ENCODE results near the gene UBD. TPM values are rescaled to one million over a fixed set of nuclear protein-coding genes. Genes with fewer than 3 reads are reported as not detected.

Gene UBD
- total and polyA plus RNA-seq, 2 experiments from 2014 or later: not detected

DNA sequence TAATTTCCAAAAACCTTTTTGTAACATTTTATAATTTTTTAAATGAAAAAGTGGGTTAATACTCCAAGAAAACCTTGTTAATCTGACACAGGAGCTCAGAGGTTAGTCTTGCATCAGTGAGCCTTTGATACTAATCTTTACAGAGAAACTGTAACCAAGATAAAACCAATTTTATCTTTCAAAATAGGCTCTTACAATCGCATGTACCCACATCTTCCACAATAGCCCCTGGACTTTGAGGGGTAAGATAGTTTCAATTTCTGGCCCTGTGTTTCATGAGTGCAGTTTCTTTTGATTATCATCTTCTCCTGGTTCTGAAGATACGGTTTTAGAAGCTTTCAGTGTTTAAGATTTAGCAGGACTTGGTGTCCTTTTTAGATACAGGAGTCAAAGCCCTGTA, 37.3 kb downstream of the UBD start:
- no peak overlapping the region for H3K4me3 Mint-ChIP-seq
- H3K27me3 ChIP-seq (ENCODE audit: insufficient read depth): no peaks in the 10 kb centered on the region
- H3K9me2 ChIP-seq (ENCODE audit: insufficient read depth): 0 out of 2 replicates have a peak, but pooled peaks cover 1% of the 10 kb centered on the region
- H3K27ac Mint-ChIP-seq: no peak overlapping the region
- ATAC-seq (no peak), DNase-seq (ENCODE audit: low spot score) (no peak)
- H3K4me1 ChIP-seq (ENCODE audit: insufficient read depth): 0 out of 2 replicates have a peak, but pooled peaks cover 4% of the 10 kb centered on the region
- no peak overlapping the region for H3K4me3 ChIP-seq
- peaks cover 7% of the 10 kb centered on the region for H3K36me3 ChIP-seq (ENCODE audit: insufficient read depth)
- peaks cover 18% of the 10 kb centered on the region for H3K4me1 Mint-ChIP-seq
- peaks cover 33% of the 10 kb centered on the region for H3K9me3 Mint-ChIP-seq
- peaks cover 8% of the 10 kb centered on the region for H3K27me3 Mint-ChIP-seq (ENCODE audit: insufficient read depth, low read depth, poor library complexity)
- H3K27ac ChIP-seq (ENCODE audit: low read depth): no peak overlapping the region
- H2AFZ ChIP-seq: no peak overlapping the region
- no peaks in the 10 kb centered on the region for H3F3A ChIP-seq (replicated peaks; ENCODE audit: low read depth)
- TF ChIP-seq, protein P1, sequence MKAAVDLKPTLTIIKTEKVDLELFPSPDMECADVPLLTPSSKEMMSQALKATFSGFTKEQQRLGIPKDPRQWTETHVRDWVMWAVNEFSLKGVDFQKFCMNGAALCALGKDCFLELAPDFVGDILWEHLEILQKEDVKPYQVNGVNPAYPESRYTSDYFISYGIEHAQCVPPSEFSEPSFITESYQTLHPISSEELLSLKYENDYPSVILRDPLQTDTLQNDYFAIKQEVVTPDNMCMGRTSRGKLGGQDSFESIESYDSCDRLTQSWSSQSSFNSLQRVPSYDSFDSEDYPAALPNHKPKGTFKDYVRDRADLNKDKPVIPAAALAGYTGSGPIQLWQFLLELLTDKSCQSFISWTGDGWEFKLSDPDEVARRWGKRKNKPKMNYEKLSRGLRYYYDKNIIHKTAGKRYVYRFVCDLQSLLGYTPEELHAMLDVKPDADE (IDR thresholded peaks at IDR 0.05): no peak
- TF ChIP-seq ZNF114 (CRISPR knock-in tag; IDR thresholded peaks at IDR 0.05) (no peak), ZNF331 (CRISPR knock-in tag; IDR thresholded peaks at IDR 0.05; ENCODE audit: low read depth) (no peak)
- H3K36me3 Mint-ChIP-seq (ENCODE audit: low read depth): peaks cover 29% of the 10 kb centered on the region
- H3K4me2 ChIP-seq: no peak overlapping the region
- H3K79me2 ChIP-seq (replicated peaks; ENCODE audit: insufficient read depth): no peaks in the 10 kb centered on the region
- no peaks in the 10 kb centered on the region for H4K20me1 ChIP-seq (replicated peaks; ENCODE audit: insufficient read depth)

DNA sequence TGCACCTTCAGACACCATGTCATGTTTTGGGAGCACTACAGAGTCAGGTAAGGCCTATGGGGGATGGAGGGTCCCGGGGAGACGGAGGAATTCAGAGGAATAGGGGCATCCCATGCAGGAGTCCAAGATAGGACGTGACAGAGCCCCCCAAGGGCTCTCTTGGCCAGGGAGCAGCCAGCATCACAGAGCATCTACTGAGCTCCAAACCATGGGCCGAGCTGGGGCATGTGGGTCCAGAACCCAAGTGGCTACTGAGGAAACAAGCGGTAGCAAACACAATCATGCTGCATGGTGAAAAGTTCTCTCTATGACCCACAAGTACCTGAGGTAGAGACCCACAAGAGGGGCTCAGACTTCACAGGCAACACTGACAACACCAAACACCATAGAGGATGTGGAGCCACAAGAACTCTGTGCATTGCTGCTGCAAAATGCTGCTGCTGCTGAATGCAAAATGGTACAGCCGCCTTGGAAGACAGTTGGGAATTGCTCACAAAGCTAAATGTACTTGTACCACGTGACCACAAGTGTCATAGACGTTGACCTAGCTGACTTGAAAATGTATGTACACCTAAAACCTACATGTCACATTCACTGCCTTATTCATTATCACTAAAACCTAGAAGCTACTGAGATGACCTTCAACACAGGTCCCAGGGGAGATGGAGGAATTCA, 38.4 kb downstream of the UBD start:
- H3F3A ChIP-seq (replicated peaks; ENCODE audit: low read depth): no peaks in the 10 kb centered on the region
- H2AFZ ChIP-seq: no peak overlapping the region
- no peaks in the 10 kb centered on the region for H3K79me2 ChIP-seq (replicated peaks; ENCODE audit: insufficient read depth)
- ATAC-seq: no peak
- Mint-ChIP-seq H3K36me3 (ENCODE audit: low read depth) (peaks cover 34% of the 10 kb centered on the region), H3K27ac (no peak overlapping the region), H3K4me3 (no peak overlapping the region), H3K4me1 (peaks cover 17% of the 10 kb centered on the region), H3K27me3 (ENCODE audit: insufficient read depth, low read depth, poor library complexity) (peaks cover 6% of the 10 kb centered on the region), H3K9me3 (peaks cover 39% of the 10 kb centered on the region)
- H3K27me3 ChIP-seq (ENCODE audit: insufficient read depth): no peaks in the 10 kb centered on the region
- no peak overlapping the region for H3K4me3 ChIP-seq
- no peaks in the 10 kb centered on the region for H4K20me1 ChIP-seq (replicated peaks; ENCODE audit: insufficient read depth)
- H3K9me2 ChIP-seq (ENCODE audit: insufficient read depth): no peaks in the 10 kb centered on the region
- DNase-seq (ENCODE audit: low spot score): no peak
- H3K27ac ChIP-seq (ENCODE audit: low read depth): no peak overlapping the region
- H3K4me1 ChIP-seq (ENCODE audit: insufficient read depth): 0 out of 2 replicates have a peak, but pooled peaks cover 4% of the 10 kb centered on the region
- peaks cover 7% of the 10 kb centered on the region for H3K36me3 ChIP-seq (ENCODE audit: insufficient read depth)
- no peak overlapping the region for H3K4me2 ChIP-seq
- TF ChIP-seq CREB1 (CRISPR knock-in tag; IDR thresholded peaks at IDR 0.05; ENCODE audit: low read depth) (no peak), STAT1 (IDR thresholded peaks at IDR 0.05; ENCODE audit: unreplicated experiment) (no peak), ZNF331 (CRISPR knock-in tag; IDR thresholded peaks at IDR 0.05; ENCODE audit: low read depth) (no peak), POLR2AphosphoS5 (IDR thresholded peaks at IDR 0.05; ENCODE audit: low read depth) (no peak), JUNB (IDR thresholded peaks at IDR 0.05; ENCODE audit: unreplicated experiment) (no peak), ZNF114 (CRISPR knock-in tag; IDR thresholded peaks at IDR 0.05) (no peak)
- TF ChIP-seq, protein P2, sequence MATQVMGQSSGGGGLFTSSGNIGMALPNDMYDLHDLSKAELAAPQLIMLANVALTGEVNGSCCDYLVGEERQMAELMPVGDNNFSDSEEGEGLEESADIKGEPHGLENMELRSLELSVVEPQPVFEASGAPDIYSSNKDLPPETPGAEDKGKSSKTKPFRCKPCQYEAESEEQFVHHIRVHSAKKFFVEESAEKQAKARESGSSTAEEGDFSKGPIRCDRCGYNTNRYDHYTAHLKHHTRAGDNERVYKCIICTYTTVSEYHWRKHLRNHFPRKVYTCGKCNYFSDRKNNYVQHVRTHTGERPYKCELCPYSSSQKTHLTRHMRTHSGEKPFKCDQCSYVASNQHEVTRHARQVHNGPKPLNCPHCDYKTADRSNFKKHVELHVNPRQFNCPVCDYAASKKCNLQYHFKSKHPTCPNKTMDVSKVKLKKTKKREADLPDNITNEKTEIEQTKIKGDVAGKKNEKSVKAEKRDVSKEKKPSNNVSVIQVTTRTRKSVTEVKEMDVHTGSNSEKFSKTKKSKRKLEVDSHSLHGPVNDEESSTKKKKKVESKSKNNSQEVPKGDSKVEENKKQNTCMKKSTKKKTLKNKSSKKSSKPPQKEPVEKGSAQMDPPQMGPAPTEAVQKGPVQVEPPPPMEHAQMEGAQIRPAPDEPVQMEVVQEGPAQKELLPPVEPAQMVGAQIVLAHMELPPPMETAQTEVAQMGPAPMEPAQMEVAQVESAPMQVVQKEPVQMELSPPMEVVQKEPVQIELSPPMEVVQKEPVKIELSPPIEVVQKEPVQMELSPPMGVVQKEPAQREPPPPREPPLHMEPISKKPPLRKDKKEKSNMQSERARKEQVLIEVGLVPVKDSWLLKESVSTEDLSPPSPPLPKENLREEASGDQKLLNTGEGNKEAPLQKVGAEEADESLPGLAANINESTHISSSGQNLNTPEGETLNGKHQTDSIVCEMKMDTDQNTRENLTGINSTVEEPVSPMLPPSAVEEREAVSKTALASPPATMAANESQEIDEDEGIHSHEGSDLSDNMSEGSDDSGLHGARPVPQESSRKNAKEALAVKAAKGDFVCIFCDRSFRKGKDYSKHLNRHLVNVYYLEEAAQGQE (IDR thresholded peaks at IDR 0.05; ENCODE audit: unreplicated experiment): no peak
- TF ChIP-seq, protein P3, sequence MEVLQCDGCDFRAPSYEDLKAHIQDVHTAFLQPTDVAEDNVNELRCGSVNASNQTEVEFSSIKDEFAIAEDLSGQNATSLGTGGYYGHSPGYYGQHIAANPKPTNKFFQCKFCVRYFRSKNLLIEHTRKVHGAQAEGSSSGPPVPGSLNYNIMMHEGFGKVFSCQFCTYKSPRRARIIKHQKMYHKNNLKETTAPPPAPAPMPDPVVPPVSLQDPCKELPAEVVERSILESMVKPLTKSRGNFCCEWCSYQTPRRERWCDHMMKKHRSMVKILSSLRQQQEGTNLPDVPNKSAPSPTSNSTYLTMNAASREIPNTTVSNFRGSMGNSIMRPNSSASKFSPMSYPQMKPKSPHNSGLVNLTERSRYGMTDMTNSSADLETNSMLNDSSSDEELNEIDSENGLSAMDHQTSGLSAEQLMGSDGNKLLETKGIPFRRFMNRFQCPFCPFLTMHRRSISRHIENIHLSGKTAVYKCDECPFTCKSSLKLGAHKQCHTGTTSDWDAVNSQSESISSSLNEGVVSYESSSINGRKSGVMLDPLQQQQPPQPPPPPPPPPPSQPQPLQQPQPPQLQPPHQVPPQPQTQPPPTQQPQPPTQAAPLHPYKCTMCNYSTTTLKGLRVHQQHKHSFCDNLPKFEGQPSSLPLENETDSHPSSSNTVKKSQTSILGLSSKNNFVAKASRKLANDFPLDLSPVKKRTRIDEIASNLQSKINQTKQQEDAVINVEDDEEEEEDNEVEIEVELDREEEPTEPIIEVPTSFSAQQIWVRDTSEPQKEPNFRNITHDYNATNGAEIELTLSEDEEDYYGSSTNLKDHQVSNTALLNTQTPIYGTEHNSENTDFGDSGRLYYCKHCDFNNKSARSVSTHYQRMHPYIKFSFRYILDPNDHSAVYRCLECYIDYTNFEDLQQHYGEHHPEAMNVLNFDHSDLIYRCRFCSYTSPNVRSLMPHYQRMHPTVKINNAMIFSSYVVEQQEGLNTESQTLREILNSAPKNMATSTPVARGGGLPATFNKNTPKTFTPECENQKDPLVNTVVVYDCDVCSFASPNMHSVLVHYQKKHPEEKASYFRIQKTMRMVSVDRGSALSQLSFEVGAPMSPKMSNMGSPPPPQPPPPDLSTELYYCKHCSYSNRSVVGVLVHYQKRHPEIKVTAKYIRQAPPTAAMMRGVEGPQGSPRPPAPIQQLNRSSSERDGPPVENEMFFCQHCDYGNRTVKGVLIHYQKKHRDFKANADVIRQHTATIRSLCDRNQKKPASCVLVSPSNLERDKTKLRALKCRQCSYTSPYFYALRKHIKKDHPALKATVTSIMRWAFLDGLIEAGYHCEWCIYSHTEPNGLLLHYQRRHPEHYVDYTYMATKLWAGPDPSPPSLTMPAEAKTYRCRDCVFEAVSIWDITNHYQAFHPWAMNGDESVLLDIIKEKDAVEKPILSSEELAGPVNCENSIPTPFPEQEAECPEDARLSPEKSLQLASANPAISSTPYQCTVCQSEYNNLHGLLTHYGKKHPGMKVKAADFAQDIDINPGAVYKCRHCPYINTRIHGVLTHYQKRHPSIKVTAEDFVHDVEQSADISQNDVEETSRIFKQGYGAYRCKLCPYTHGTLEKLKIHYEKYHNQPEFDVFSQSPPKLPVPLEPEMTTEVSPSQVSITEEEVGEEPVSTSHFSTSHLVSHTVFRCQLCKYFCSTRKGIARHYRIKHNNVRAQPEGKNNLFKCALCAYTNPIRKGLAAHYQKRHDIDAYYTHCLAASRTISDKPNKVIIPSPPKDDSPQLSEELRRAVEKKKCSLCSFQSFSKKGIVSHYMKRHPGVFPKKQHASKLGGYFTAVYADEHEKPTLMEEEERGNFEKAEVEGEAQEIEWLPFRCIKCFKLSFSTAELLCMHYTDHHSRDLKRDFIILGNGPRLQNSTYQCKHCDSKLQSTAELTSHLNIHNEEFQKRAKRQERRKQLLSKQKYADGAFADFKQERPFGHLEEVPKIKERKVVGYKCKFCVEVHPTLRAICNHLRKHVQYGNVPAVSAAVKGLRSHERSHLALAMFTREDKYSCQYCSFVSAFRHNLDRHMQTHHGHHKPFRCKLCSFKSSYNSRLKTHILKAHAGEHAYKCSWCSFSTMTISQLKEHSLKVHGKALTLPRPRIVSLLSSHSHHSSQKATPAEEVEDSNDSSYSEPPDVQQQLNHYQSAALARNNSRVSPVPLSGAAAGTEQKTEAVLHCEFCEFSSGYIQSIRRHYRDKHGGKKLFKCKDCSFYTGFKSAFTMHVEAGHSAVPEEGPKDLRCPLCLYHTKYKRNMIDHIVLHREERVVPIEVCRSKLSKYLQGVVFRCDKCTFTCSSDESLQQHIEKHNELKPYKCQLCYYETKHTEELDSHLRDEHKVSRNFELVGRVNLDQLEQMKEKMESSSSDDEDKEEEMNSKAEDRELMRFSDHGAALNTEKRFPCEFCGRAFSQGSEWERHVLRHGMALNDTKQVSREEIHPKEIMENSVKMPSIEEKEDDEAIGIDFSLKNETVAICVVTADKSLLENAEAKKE (CRISPR knock-in tag; IDR thresholded peaks at IDR 0.05): no peak
- TF ChIP-seq, protein P1 (IDR thresholded peaks at IDR 0.05): no peak
